ENCODE results near the gene MUS81. TPM values are rescaled to one million over a fixed set of nuclear protein-coding genes. Genes with fewer than 3 reads are reported as not detected.
A peak's percentile ranks its signal among the peaks of the same experiment; 100 is the strongest.

Gene MUS81
- total and polyA plus RNA-seq, 9 of the 15 experiments (the other 6 are each of a cell fraction or from before 2014, with no cell fraction given) = 13.4 to 118 (median 53.7) TPM

GRCh38 chr11:65857853-65858680 lies 2.2 kb upstream of the MUS81 start, which contains the start of gene CFL1 (continued):
- TF ChIP-seq IRF1 (CRISPR knock-in tag; IDR thresholded peaks at IDR 0.05; ENCODE audit: borderline replicate concordance) = no peak
- no peak for TF ChIP-seq TOE1 (IDR thresholded peaks at IDR 0.05; ENCODE audit: borderline replicate concordance)
- TF ChIP-seq TOE1 (CRISPR knock-in tag; IDR thresholded peaks at IDR 0.05; ENCODE audit: borderline replicate concordance, low read depth) = no peak
- TF ChIP-seq ZNF668 (CRISPR knock-in tag; IDR thresholded peaks at IDR 0.05) = no peak
- TF ChIP-seq JUN (IDR thresholded peaks at IDR 0.05; ENCODE audit: borderline replicate concordance, low read depth, low read length) = no peak; the same call in 1 of the 2 replicates
- TF ChIP-seq JUN (CRISPR knock-in tag; IDR thresholded peaks at IDR 0.05; ENCODE audit: borderline replicate concordance) = no peak; the same call in 1 of the 2 replicates
- no peak for TF ChIP-seq MTA1 (IDR thresholded peaks at IDR 0.05; ENCODE audit: borderline replicate concordance)
- TF ChIP-seq BRCA1 (IDR thresholded peaks at IDR 0.05) = no peak
- no peak for TF ChIP-seq BRCA1 (CRISPR knock-in tag; IDR thresholded peaks at IDR 0.05)
- no peak; the same call in 1 of the 2 replicates for TF ChIP-seq FOXK1 (CRISPR knock-in tag; IDR thresholded peaks at IDR 0.05; ENCODE audit: borderline replicate concordance)
- TF ChIP-seq TRIM24 (IDR thresholded peaks at IDR 0.05) = no peak
- TF ChIP-seq NCOA1 (IDR thresholded peaks at IDR 0.05; ENCODE audit: low read depth) = no peak
- no peak for TF ChIP-seq SP2 (IDR thresholded peaks at IDR 0.05; ENCODE audit: extremely low read depth, low read depth, low read length, poor library complexity, severe bottlenecking)
- TF ChIP-seq ZNF695 (CRISPR knock-in tag; IDR thresholded peaks at IDR 0.05) = no peak
- TF ChIP-seq ZBTB1 (CRISPR knock-in tag; IDR thresholded peaks at IDR 0.05; ENCODE audit: borderline replicate concordance, low read depth) = 0 out of 2 replicates have a peak, but pooled peaks have one; percentile 38
- no peak for TF ChIP-seq COPS2 (conservative IDR thresholded peaks at IDR 0.05)
- TF ChIP-seq CBX5 (IDR thresholded peaks at IDR 0.05; ENCODE audit: borderline replicate concordance, low read depth) = no peak
- no peak for TF ChIP-seq ELK3 (CRISPR knock-in tag; IDR thresholded peaks at IDR 0.05)
- peak; percentile 40; the same call in 1 of the 2 replicates for TF ChIP-seq ZC3H11A (IDR thresholded peaks at IDR 0.05; ENCODE audit: low read depth, low read length)
- no peak for TF ChIP-seq STAT5A (IDR thresholded peaks at IDR 0.05; ENCODE audit: borderline replicate concordance, low read length)
- TF ChIP-seq ZNF23 (CRISPR knock-in tag; IDR thresholded peaks at IDR 0.05) = no peak
- no peak for TF ChIP-seq NR1H2 (CRISPR knock-in tag; IDR thresholded peaks at IDR 0.05)
- no peak for TF ChIP-seq ETV6 (IDR thresholded peaks at IDR 0.05; ENCODE audit: borderline replicate concordance in 1 of 2, low read depth in 2 of 2, low read length in 1 of 2)
- no peak for TF ChIP-seq ETV6 (CRISPR knock-in tag; IDR thresholded peaks at IDR 0.05; ENCODE audit: borderline replicate concordance)
- TF ChIP-seq TCF15 (CRISPR knock-in tag; IDR thresholded peaks at IDR 0.05) = no peak
- TF ChIP-seq CHD2 (IDR thresholded peaks at IDR 0.05; ENCODE audit: low read depth, low read length) = peak; percentile 39
- no peak for TF ChIP-seq ZNF696 (CRISPR knock-in tag; conservative IDR thresholded peaks at IDR 0.05)
- no peak for TF ChIP-seq TAF15 (IDR thresholded peaks at IDR 0.05; ENCODE audit: low read depth, low read length)
- TF ChIP-seq ZNF583 (CRISPR knock-in tag; IDR thresholded peaks at IDR 0.05) = no peak
- TF ChIP-seq EP400 (IDR thresholded peaks at IDR 0.05) = peak; percentile 38
